Suppressor macrophage treated with lipopolysaccharide for 1 hour (primary cell): Measurements from ENCODE around the gene CSH2.

ENCODE experiments used
- DNase-seq, 3 donors: peaks; one replicate each; pipeline ENCODE4 v3.0.0-alpha.2; 2020 to 2022

The CSH2 gene

GRCh38 chr17:63850401-63850800 is 23.1 kb downstream of the CSH2 start:
- no peak for DNase-seq

GRCh38 chr17:63848834-63849689 is 24.4 kb downstream of the CSH2 start:
- peak; percentile 98 to 99 (median 99) for DNase-seq

GRCh38 chr17:63847525-63848249 is 25.8 kb downstream of the CSH2 start:
- no peak for DNase-seq

- no peak for DNase-seq
Measured at GRCh38 chr17:63845509-63845908, 28.0 kb downstream of the CSH2 start.

GRCh38 chr17:63843910-63844677 is 29.4 kb downstream of the CSH2 start:
- no peak for DNase-seq

GRCh38 chr17:63843387-63843888 is 30.0 kb downstream of the CSH2 start:
- DNase-seq: peak; percentile 78 to 86 (median 79)

GRCh38 chr17:63842540-63843386 is 30.7 kb downstream of the CSH2 start, which contains the start of gene SMARCD2:
Gene SMARCD2, minus strand, starts transcription at chr17:63842685. Its CDS starts 11 bp downstream, at chr17:63842674.
- peak; percentile 99 to 100 (median 99) for DNase-seq

- peak in 1 of 3 donors; percentile 27 for DNase-seq
Measured at GRCh38 chr17:63842173-63842539, 31.3 kb downstream of the CSH2 start.

- peak; percentile 81 to 88 (median 82) for DNase-seq
Measured at GRCh38 chr17:63841350-63842172, 31.9 kb downstream of the CSH2 start.

- no peak for DNase-seq
Measured at GRCh38 chr17:63840591-63841349, 32.7 kb downstream of the CSH2 start.

GRCh38 chr17:63838631-63839171 is 34.8 kb downstream of the CSH2 start:
- DNase-seq: no peak

- no peak for DNase-seq
Measured at GRCh38 chr17:63837962-63838600, 35.4 kb downstream of the CSH2 start.

- DNase-seq: no peak
Measured at GRCh38 chr17:63837480-63837879, 36.0 kb downstream of the CSH2 start.

- DNase-seq: no peak
Measured at GRCh38 chr17:63836811-63837210, 36.7 kb downstream of the CSH2 start.

- no peak for DNase-seq
Measured at GRCh38 chr17:63835167-63835720, 38.2 kb downstream of the CSH2 start.

- peak; percentile 78 to 85 (median 83) for DNase-seq
Measured at GRCh38 chr17:63834431-63835166, 38.9 kb downstream of the CSH2 start.

- no peak for DNase-seq
Measured at GRCh38 chr17:63833741-63834373, 39.6 kb downstream of the CSH2 start.
